WERI-Rb-1 (cell line): ENCODE measurements around the gene DDX25.

ENCODE experiments used
- DNase-seq: peaks from one replicate; pipeline ENCODE4 v3.0.0-alpha.2; 2020
- H3K27ac ChIP-seq: fragments of 250-450 bp; sonication (Bioruptor Pico); 2 replicates; pipeline ENCODE4 v1.5.1; 2020; ENCODE audit warnings: mild to moderate bottlenecking, moderate library complexity
- H3K27me3 ChIP-seq: fragments of 250-450 bp; sonication (Bioruptor Pico); 2 replicates; pipeline ENCODE4 v1.5.1; 2021; ENCODE audit warnings: mild to moderate bottlenecking, low read depth, moderate library complexity; ENCODE audit not compliant: insufficient read depth, severe bottlenecking
- H3K36me3 ChIP-seq: fragments of 250-450 bp; sonication (Bioruptor Pico); 2 replicates; pipeline ENCODE4 v1.5.1; 2020; ENCODE audit warnings: mild to moderate bottlenecking, moderate library complexity
- H3K4me3 ChIP-seq: 2 replicates; pipeline ENCODE4 v1.5.1; 2011; ENCODE audit warnings: low read depth, mild to moderate bottlenecking, control low read depth, low read length
- H3K9me3 ChIP-seq: fragments of 250-450 bp; sonication (Bioruptor Pico); 2 replicates; pipeline ENCODE4 v1.5.1; 2021; ENCODE audit warnings: mild to moderate bottlenecking, moderate library complexity; ENCODE audit not compliant: severe bottlenecking
- CTCF ChIP-seq: IDR thresholded peaks from 2 replicates; pipeline ENCODE4 v1.5.1; 2011; ENCODE audit warnings: low read depth, mild to moderate bottlenecking, control low read depth, inconsistent platforms, low read length

DDX25 gene

GRCh38 chr11:125954945-125955640 lies 50.8 kb downstream of the DDX25 start:
- TF ChIP-seq CTCF = no peak
- Histone ChIP-seq H3K27me3 (no peaks in the 10 kb centered on the region), H3K36me3 (peaks cover 12% of the 10 kb centered on the region), H3K4me3 (no peak overlapping the region), H3K9me3 (no peaks in the 10 kb centered on the region), H3K27ac (no peak overlapping the region)
- no peak for DNase-seq

GRCh38 chr11:125955856-125956255 lies 51.5 kb downstream of the DDX25 start:
- Histone ChIP-seq H3K27me3 (no peaks in the 10 kb centered on the region), H3K9me3 (no peaks in the 10 kb centered on the region), H3K36me3 (peaks cover 17% of the 10 kb centered on the region), H3K4me3 (no peak overlapping the region), H3K27ac (no peak overlapping the region)
- no peak for DNase-seq
- TF ChIP-seq CTCF = no peak

GRCh38 chr11:125956391-125957134 lies 52.3 kb downstream of the DDX25 start:
- no peak for DNase-seq
- H3K36me3 ChIP-seq = peaks cover 17% of the 10 kb centered on the region
- TF ChIP-seq CTCF = no peak
- no peak overlapping the region for H3K4me3 ChIP-seq
- H3K27ac ChIP-seq = no peak overlapping the region
- H3K9me3 ChIP-seq = no peaks in the 10 kb centered on the region
- no peaks in the 10 kb centered on the region for H3K27me3 ChIP-seq

- no peak for DNase-seq
- TF ChIP-seq CTCF = no peak
- H3K9me3 ChIP-seq = no peaks in the 10 kb centered on the region
- no peak overlapping the region for H3K4me3 ChIP-seq
- H3K27ac ChIP-seq = no peak overlapping the region
- no peaks in the 10 kb centered on the region for H3K27me3 ChIP-seq
- H3K36me3 ChIP-seq = peaks cover 17% of the 10 kb centered on the region
Observed at GRCh38 chr11:125957618-125958332, 53.5 kb downstream of the DDX25 start.

GRCh38 chr11:125958872-125959400 lies 54.6 kb downstream of the DDX25 start:
- H3K36me3 ChIP-seq = peaks cover 17% of the 10 kb centered on the region
- no peak for DNase-seq
- H3K27ac ChIP-seq = no peak overlapping the region
- no peak overlapping the region for H3K4me3 ChIP-seq
- peaks cover 5% of the 10 kb centered on the region for H3K9me3 ChIP-seq
- H3K27me3 ChIP-seq = no peaks in the 10 kb centered on the region
- no peak for TF ChIP-seq CTCF
